ENCODE measurements around the gene LRRC8E. TPM values are rescaled to one million over a fixed set of nuclear protein-coding genes. Genes with fewer than 3 reads are reported as not detected.

The LRRC8E gene
- polyA plus RNA-seq, 1 donor (not counting 4 experiments of a cell fraction or from before 2014, with no cell fraction given), result 13.5 TPM

GRCh38 chr19:7883105-7883504 lies 5.2 kb upstream of the LRRC8E start:
- no peak for FAIRE-seq
- TF ChIP-seq EZH2 (IDR thresholded peaks at IDR 0.05; ENCODE audit: low read length), result no peak
- TF ChIP-seq CTCF (optimal IDR thresholded peaks at IDR 0.05 in 1 of 3, IDR thresholded peaks at IDR 0.05 in 1 of 3, conservative IDR thresholded peaks at IDR 0.05 in 1 of 3; ENCODE audit: extremely low read depth in 1 of 3, insufficient read depth in 2 of 3, low read length in 3 of 3), result no peak
- dilution Hi-C loops (cut with MboI; ENCODE audit: extremely low pct_ligation_motif_present, low sequenced_read_pairs), result no loop called here

DNA sequence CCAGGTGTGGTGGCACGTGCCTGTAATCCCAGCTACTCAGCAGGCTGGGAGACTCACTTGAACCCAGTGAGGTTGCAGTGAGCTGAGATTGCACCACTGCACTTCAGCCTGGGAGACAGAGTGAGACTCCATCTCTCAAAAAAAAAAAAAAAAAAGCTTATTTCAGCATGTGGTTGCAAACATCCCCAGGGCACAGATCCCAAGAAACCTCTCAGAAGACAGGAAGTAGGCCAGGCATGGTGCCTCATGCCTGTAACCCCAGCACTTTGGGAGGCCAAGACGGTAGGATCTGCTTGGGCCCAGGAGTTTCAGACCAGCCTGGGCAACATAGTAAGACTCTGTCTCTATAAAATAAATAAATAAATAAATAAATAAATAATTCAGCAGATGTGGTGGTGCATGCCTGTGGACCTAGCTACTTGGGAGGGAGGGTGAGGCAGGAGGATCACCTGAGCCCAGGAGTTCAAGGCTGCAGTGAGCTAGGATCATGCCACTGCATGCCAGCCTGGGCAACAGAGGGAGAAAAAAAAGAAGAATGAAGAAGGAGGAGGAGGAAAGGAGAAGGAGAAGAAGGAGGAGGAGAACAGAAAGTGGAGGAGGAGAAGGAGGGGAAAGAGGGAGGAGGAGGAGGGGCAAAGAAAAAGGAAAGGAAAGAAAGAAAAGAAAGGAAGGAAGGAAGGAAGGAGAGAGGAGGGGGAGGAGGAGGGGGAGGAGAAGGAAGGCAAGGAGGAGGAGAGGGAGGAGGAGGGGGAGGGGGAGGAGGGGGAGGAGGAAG lies 4.3 kb upstream of the LRRC8E start:
- H3K4me1 ChIP-seq (ENCODE audit: control insufficient read depth, extremely low read depth, insufficient read depth, low read length), result peaks cover 6% of the 10 kb centered on the region
- no peak overlapping the region for H3K9ac ChIP-seq (ENCODE audit: control insufficient read depth, extremely low read depth, insufficient read depth, low read length)
- TF ChIP-seq EZH2 (IDR thresholded peaks at IDR 0.05; ENCODE audit: low read length) (no peak), CTCF (optimal IDR thresholded peaks at IDR 0.05 in 1 of 3, IDR thresholded peaks at IDR 0.05 in 1 of 3, conservative IDR thresholded peaks at IDR 0.05 in 1 of 3; ENCODE audit: extremely low read depth in 1 of 3, insufficient read depth in 2 of 3, low read length in 3 of 3) (no peak)
- peaks cover 4% of the 10 kb centered on the region for H3K79me2 ChIP-seq (ENCODE audit: control insufficient read depth, insufficient read depth, low read length)
- no peaks in the 10 kb centered on the region for H3K27me3 ChIP-seq (ENCODE audit: control insufficient read depth, extremely low read depth, insufficient read depth, low read length)
- FAIRE-seq (no peak), DNase-seq (ENCODE audit: low read depth, low spot score) (no peak)
- no peaks in the 10 kb centered on the region for H3K36me3 ChIP-seq (ENCODE audit: control insufficient read depth in 2 of 2, extremely low read depth in 1 of 2, insufficient read depth in 2 of 2, low read length in 2 of 2)
- H3K27ac ChIP-seq (ENCODE audit: control insufficient read depth, insufficient read depth, low read length), result no peak overlapping the region
- H3K9me1 ChIP-seq (ENCODE audit: control insufficient read depth, extremely low read depth, insufficient read depth, low read length), result no peaks in the 10 kb centered on the region
- no peak overlapping the region for H3K4me3 ChIP-seq (ENCODE audit: control insufficient read depth in 2 of 3, extremely low read depth in 1 of 3, insufficient read depth in 2 of 3, low read depth in 1 of 3, low read length in 3 of 3)
- dilution Hi-C loops (cut with MboI; ENCODE audit: extremely low pct_ligation_motif_present, low sequenced_read_pairs), result no loop called here
- no peaks in the 10 kb centered on the region for H3K9me3 ChIP-seq (ENCODE audit: control insufficient read depth, low read depth, low read length)
- H2AFZ ChIP-seq (ENCODE audit: control insufficient read depth, low read length), result no peak overlapping the region
- no peak overlapping the region for H3K4me2 ChIP-seq (ENCODE audit: control insufficient read depth, extremely low read depth, insufficient read depth, low read depth, low read length)
- H4K20me1 ChIP-seq (ENCODE audit: control insufficient read depth, extremely low read depth, insufficient read depth, low read length), result no peaks in the 10 kb centered on the region

More at GRCh38 chr19:7883105-7883504, 5.2 kb upstream of the LRRC8E start:
- Histone ChIP-seq H3K4me3 (ENCODE audit: control insufficient read depth in 2 of 3, extremely low read depth in 1 of 3, insufficient read depth in 2 of 3, low read depth in 1 of 3, low read length in 3 of 3) (no peak overlapping the region), H3K79me2 (ENCODE audit: control insufficient read depth, insufficient read depth, low read length) (no peaks in the 10 kb centered on the region), H3K9me1 (ENCODE audit: control insufficient read depth, extremely low read depth, insufficient read depth, low read length) (no peaks in the 10 kb centered on the region), H4K20me1 (ENCODE audit: control insufficient read depth, extremely low read depth, insufficient read depth, low read length) (no peaks in the 10 kb centered on the region), H3K36me3 (ENCODE audit: control insufficient read depth in 2 of 2, extremely low read depth in 1 of 2, insufficient read depth in 2 of 2, low read length in 2 of 2) (no peaks in the 10 kb centered on the region), H3K27ac (ENCODE audit: control insufficient read depth, insufficient read depth, low read length) (no peak overlapping the region), H2AFZ (ENCODE audit: control insufficient read depth, low read length) (no peak overlapping the region), H3K9me3 (ENCODE audit: control insufficient read depth, low read depth, low read length) (no peaks in the 10 kb centered on the region), H3K27me3 (ENCODE audit: control insufficient read depth, extremely low read depth, insufficient read depth, low read length) (no peaks in the 10 kb centered on the region), H3K9ac (ENCODE audit: control insufficient read depth, extremely low read depth, insufficient read depth, low read length) (no peak overlapping the region), H3K4me2 (ENCODE audit: control insufficient read depth, extremely low read depth, insufficient read depth, low read depth, low read length) (no peak overlapping the region), H3K4me1 (ENCODE audit: control insufficient read depth, extremely low read depth, insufficient read depth, low read length) (peaks cover 2% of the 10 kb centered on the region)
- no peak for DNase-seq (ENCODE audit: low read depth, low spot score)

Measured in keratinocyte (primary cell).